Measurements from ENCODE around the gene OR6C75.
"Not testable (repeated sequence)": the region's sequence is repeated elsewhere in the genome, so short reads cannot be mapped to it uniquely, and the experiment has no call there.

Gene OR6C75

DNA sequence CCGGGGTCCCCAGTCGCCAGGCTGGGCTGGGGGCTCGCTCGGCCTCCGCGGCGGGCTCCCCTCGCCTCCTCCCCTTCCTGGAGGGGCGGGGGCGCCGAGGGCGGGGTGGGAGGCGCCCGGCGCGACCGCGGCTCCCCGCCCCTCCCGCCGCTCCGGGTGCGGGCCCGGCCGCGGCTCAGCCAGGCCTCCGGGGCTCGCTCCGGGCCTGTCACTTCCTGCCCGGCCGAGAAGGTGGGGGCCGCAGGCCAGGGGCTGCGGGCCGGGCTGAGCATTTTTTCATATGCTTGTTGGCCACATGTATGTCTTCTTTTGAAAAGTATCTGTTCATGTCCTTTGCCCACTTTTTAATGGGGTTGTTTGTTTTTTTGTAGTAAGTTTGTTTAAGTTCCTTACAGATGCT, 52.1 kb downstream of the OR6C75 start:
- DNase-seq (ENCODE audit: low read depth in 2 of 2); H3K4me3 ChIP-seq (replicated peaks in 1 of 2; ENCODE audit: low read depth in 2 of 2, low read length in 2 of 2): not testable (repeated sequence)

DNA sequence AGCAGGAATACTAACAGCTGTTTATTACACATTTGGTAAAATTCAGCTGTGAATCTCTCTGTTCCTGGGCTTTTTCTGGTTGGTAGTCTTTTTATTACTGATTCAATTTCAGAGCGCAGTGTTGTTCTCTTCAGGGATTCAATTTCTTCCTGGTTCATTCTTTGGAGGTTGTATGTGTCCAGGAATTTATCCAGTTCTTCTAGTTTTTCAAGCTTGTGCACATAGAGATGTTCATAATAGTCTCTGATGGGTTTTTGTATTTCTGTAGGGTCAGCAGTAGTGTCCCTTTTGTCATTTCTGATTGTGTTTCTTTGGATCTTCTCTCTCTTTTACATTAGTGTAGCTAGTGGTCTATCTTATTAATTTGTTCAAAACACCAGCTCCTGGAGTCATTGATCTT, 54.2 kb downstream of the OR6C75 start:
- DNase-seq (ENCODE audit: low read depth in 2 of 2): no peak
- H3K4me3 ChIP-seq (replicated peaks in 1 of 2; ENCODE audit: low read depth in 2 of 2, low read length in 2 of 2): no peak overlapping the region
- TF ChIP-seq, protein P1, sequence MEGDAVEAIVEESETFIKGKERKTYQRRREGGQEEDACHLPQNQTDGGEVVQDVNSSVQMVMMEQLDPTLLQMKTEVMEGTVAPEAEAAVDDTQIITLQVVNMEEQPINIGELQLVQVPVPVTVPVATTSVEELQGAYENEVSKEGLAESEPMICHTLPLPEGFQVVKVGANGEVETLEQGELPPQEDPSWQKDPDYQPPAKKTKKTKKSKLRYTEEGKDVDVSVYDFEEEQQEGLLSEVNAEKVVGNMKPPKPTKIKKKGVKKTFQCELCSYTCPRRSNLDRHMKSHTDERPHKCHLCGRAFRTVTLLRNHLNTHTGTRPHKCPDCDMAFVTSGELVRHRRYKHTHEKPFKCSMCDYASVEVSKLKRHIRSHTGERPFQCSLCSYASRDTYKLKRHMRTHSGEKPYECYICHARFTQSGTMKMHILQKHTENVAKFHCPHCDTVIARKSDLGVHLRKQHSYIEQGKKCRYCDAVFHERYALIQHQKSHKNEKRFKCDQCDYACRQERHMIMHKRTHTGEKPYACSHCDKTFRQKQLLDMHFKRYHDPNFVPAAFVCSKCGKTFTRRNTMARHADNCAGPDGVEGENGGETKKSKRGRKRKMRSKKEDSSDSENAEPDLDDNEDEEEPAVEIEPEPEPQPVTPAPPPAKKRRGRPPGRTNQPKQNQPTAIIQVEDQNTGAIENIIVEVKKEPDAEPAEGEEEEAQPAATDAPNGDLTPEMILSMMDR (IDR thresholded peaks at IDR 0.05; ENCODE audit: low read depth, low read length): no peak
